Activated gamma-delta T cell treated with Interleukin-2 at 50 U/mL for 16 hours (primary cell): ENCODE measurements around the gene DNAH7.

Experiments
- DNase-seq: peaks from one replicate; pipeline ENCODE4 v3.0.0-alpha.2; 2020

The DNAH7 gene

GRCh38 chr2:195793881-195794280, 274.8 kb downstream of the DNAH7 start:
- no peak for DNase-seq

GRCh38 chr2:195782156-195782555, 286.5 kb downstream of the DNAH7 start:
- no peak for DNase-seq

- no peak for DNase-seq
Observed at GRCh38 chr2:195779491-195779890, 289.1 kb downstream of the DNAH7 start.

GRCh38 chr2:195769975-195770374, 298.7 kb downstream of the DNAH7 start:
- no peak for DNase-seq

GRCh38 chr2:195768431-195768830, 300.2 kb downstream of the DNAH7 start:
- DNase-seq = no peak

- no peak for DNase-seq
Observed at GRCh38 chr2:195766691-195767090, 301.9 kb downstream of the DNAH7 start.

GRCh38 chr2:195763866-195764265, 304.8 kb downstream of the DNAH7 start:
- DNase-seq = no peak

- DNase-seq = no peak
Observed at GRCh38 chr2:195759877-195760276, 308.8 kb downstream of the DNAH7 start.

GRCh38 chr2:195758846-195759245, 309.8 kb downstream of the DNAH7 start:
- no peak for DNase-seq

- no peak for DNase-seq
Observed at GRCh38 chr2:195756218-195756942, 312.3 kb downstream of the DNAH7 start.

GRCh38 chr2:195741191-195741590, 327.4 kb downstream of the DNAH7 start:
- DNase-seq = no peak

- DNase-seq = no peak
Observed at GRCh38 chr2:195737511-195738325, 330.9 kb downstream of the DNAH7 start.

- no peak for DNase-seq
Observed at GRCh38 chr2:195735347-195735746, 333.3 kb downstream of the DNAH7 start.

- DNase-seq = no peak
Observed at GRCh38 chr2:195734931-195735330, 333.7 kb downstream of the DNAH7 start.

- DNase-seq = no peak
Observed at GRCh38 chr2:195734395-195734794, 334.2 kb downstream of the DNAH7 start.

GRCh38 chr2:195733831-195734230, 334.8 kb downstream of the DNAH7 start:
- no peak for DNase-seq

- no peak for DNase-seq
Observed at GRCh38 chr2:195732574-195732973, 336.1 kb downstream of the DNAH7 start.

GRCh38 chr2:195730912-195731311, 337.7 kb downstream of the DNAH7 start:
- no peak for DNase-seq

GRCh38 chr2:195727106-195727505, 341.5 kb downstream of the DNAH7 start:
- no peak for DNase-seq

- no peak for DNase-seq
Observed at GRCh38 chr2:195722075-195722474, 346.6 kb downstream of the DNAH7 start.

- no peak for DNase-seq
Observed at GRCh38 chr2:195721042-195721441, 347.6 kb downstream of the DNAH7 start.

- DNase-seq = no peak
Observed at GRCh38 chr2:195716466-195716865, 352.2 kb downstream of the DNAH7 start.

GRCh38 chr2:195711478-195711877, 357.2 kb downstream of the DNAH7 start:
- no peak for DNase-seq
